HepG2 (cell line): ENCODE data around the gene TMEM95. TPM values are rescaled to one million over a fixed set of nuclear protein-coding genes. Genes with fewer than 3 reads are reported as not detected.

Experiments
- CBX2 ChIP-seq, 2 experiments: fragments of 200-600 bp in 1 of 2; sonication (generic); formaldehyde crosslinking in 1 of 2; IDR thresholded peaks; 2 replicates each; pipeline versions ENCODE4 v1.7.0 to v1.8.1; 2018 to 2022; ENCODE audit warnings: low read depth in 2 of 2, low read length in 1 of 2, mild to moderate bottlenecking in 1 of 2, missing genetic modification reagents in 1 of 2
- DDIT3 ChIP-seq: sonication (generic); formaldehyde crosslinking; IDR thresholded peaks from 2 replicates; pipeline ENCODE4 v1.4.0; 2020; ENCODE audit warnings: mild to moderate bottlenecking, missing genetic modification reagents
- DR1 ChIP-seq: sonication (generic); formaldehyde crosslinking; IDR thresholded peaks from 2 replicates; pipeline ENCODE4 v1.8.0; 2021; ENCODE audit warnings: mild to moderate bottlenecking, missing genetic modification reagents, inconsistent platforms
- FOSL1 ChIP-seq: sonication (generic); formaldehyde crosslinking; IDR thresholded peaks from 2 replicates; pipeline ENCODE4 v1.9.0; 2021; ENCODE audit warnings: missing genetic modification reagents, borderline replicate concordance
- HHEX ChIP-seq: IDR thresholded peaks from 2 replicates; pipeline ENCODE4 v1.6.1; 2016; ENCODE audit warnings: control low read depth
- NCOA2 ChIP-seq: sonication (generic); formaldehyde crosslinking; IDR thresholded peaks from 2 replicates; pipeline ENCODE4 v1.8.0; 2022; ENCODE audit warnings: inconsistent platforms
- NR3C1 ChIP-seq: sonication (generic); formaldehyde crosslinking; IDR thresholded peaks from 2 replicates; pipeline ENCODE4 v1.4.0; 2020; ENCODE audit warnings: missing genetic modification reagents
- POLR2AphosphoS2 ChIP-seq: IDR thresholded peaks from 2 replicates; pipeline ENCODE4 v1.6.1; 2011; ENCODE audit warnings: low read depth, low read length, improper control_type of control experiment
- SMARCE1 ChIP-seq: fragments of 450-650 bp; IDR thresholded peaks from 2 replicates; pipeline ENCODE4 v1.6.1; 2017; ENCODE audit warnings: borderline replicate concordance
- SOX6 ChIP-seq, 2 experiments: fragments of 450-650 bp in 1 of 2; sonication (generic) in 1 of 2; formaldehyde crosslinking in 1 of 2; IDR thresholded peaks; 2 replicates each; pipeline versions ENCODE4 v1.4.0 to v1.6.1; 2017 to 2020; ENCODE audit warnings: antibody characterized with exemption in 1 of 2, mild to moderate bottlenecking in 1 of 2, missing genetic modification reagents in 1 of 2
- ZBTB14 ChIP-seq: sonication (generic); formaldehyde crosslinking; IDR thresholded peaks from 2 replicates; pipeline ENCODE4 v1.4.0; 2020; ENCODE audit warnings: missing genetic modification reagents
- ZBTB39 ChIP-seq: sonication (generic); formaldehyde crosslinking; IDR thresholded peaks from 2 replicates; pipeline ENCODE4 v1.5.0; 2020; ENCODE audit warnings: missing genetic modification reagents
- ZFY ChIP-seq: sonication (generic); formaldehyde crosslinking; IDR thresholded peaks from 2 replicates; pipeline ENCODE4 v1.4.0; 2020; ENCODE audit warnings: missing genetic modification reagents
- ZNF232 ChIP-seq: sonication (generic); formaldehyde crosslinking; IDR thresholded peaks from 2 replicates; pipeline ENCODE4 v1.4.0; 2020; ENCODE audit warnings: missing genetic modification reagents, borderline replicate concordance
- ZNF292 ChIP-seq: sonication (generic); formaldehyde crosslinking; IDR thresholded peaks from 2 replicates; pipeline ENCODE4 v1.8.1; 2022; ENCODE audit warnings: mild to moderate bottlenecking, low read depth, missing genetic modification reagents, borderline replicate concordance
- ZNF432 ChIP-seq: sonication (generic); formaldehyde crosslinking; IDR thresholded peaks from 2 replicates; pipeline ENCODE4 v1.5.0; 2020; ENCODE audit warnings: missing genetic modification reagents, mild to moderate bottlenecking, borderline replicate concordance
- ZNF503 ChIP-seq: sonication (generic); formaldehyde crosslinking; IDR thresholded peaks from 2 replicates; pipeline ENCODE4 v1.4.0; 2020; ENCODE audit warnings: missing genetic modification reagents
- ZNF687 ChIP-seq: sonication (generic); formaldehyde crosslinking; IDR thresholded peaks from 2 replicates; pipeline ENCODE4 v1.5.1; 2020; ENCODE audit warnings: mild to moderate bottlenecking, missing genetic modification reagents, moderate library complexity
- ZNF720 ChIP-seq: sonication (generic); formaldehyde crosslinking; IDR thresholded peaks from 2 replicates; pipeline ENCODE4 v1.4.0; 2020; ENCODE audit warnings: missing genetic modification reagents
- polyA plus RNA-seq, 8 experiments: library from polyadenylated mRNA; depleted of rRNA in 3 of 8; stranded (reverse) in 7 of 8; unstranded in 1 of 8; fragments of >200 nt; fragmentation: Illumina TruSeq in 4 of 8; extraction: Trizol in 4 of 8; gene quantifications; 2 replicates each; pipeline versions ENCODE4 v1.2.1 to v1.2.3, GENCODE V29; 2011 to 2016; ENCODE audit warnings: low read depth in 4 of 8, missing spikeins in 1 of 8, mixed read lengths in 1 of 8; ENCODE audit not compliant: insufficient read depth in 1 of 8
- total RNA-seq, 5 experiments: library from RNA; depleted of rRNA; stranded (reverse); fragments of >200 nt; fragmentation: Illumina TruSeq; extraction: Trizol; gene quantifications; 2 replicates each; pipeline ENCODE4 v1.2.3, GENCODE V29; 2016; ENCODE audit warnings: low read depth in 1 of 5

The TMEM95 gene
- total and polyA plus RNA-seq, 2 of the 13 experiments (the other 11 are each of a cell fraction or from before 2014, with no cell fraction given), result not detected

DNA sequence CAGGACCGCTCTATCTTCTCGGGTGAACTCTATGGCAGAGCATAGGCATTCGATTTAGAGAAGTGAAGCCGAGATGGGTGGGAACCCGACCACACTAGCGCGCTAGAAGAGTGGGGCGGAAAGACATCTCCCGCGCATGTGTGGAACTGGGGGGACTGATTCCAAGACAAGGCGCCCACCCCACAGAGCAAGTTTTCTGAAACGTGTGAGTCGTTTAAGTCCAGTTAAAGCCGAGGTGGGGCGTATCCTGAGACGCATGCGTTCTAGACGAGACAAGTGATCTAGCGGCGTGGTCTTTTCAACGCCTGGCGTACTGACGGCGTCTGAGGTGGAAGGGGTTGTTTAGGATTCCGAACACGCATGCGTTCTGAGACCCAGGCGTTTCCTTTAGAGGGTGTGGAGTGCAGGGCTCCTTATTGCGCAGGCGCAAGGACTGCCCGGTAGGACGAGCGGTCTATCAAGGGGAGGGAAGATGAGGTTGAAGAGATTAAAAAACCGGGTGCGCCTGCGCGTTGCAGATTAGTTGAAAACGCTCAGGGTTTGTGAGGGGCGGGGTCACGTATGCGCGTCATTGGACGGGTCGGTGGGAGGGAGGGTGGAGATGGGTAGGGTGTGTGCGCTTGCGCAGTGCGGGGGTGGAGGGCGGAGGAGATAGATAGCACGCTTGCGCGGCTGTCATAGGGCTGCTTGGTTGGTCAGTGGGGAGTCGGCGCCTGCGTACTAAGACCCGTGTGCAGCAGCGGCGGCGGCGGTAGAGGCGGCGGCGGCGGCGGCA is 47.9 kb upstream of the TMEM95 start, which contains the start of gene EIF5A (continued):
- no peak for TF ChIP-seq ZBTB14 (CRISPR knock-in tag)
- TF ChIP-seq ZNF232, result no peak
- TF ChIP-seq SOX6 (IDR thresholded peaks at IDR 0.05), result no peak
- TF ChIP-seq SOX6 (CRISPR knock-in tag; IDR thresholded peaks at IDR 0.05), result peak; percentile 54; the same call in 1 of the 2 replicates
- TF ChIP-seq ZNF503, result no peak; the same call in 1 of the 2 replicates
- no peak for TF ChIP-seq ZNF432 (CRISPR knock-in tag)
- TF ChIP-seq NR3C1 (CRISPR knock-in tag), result no peak
- peak; percentile 73 for TF ChIP-seq ZNF687
- no peak for TF ChIP-seq FOSL1 (CRISPR knock-in tag)
- peak; percentile 63 for TF ChIP-seq DR1 (CRISPR knock-in tag)
- TF ChIP-seq HHEX, result no peak
- TF ChIP-seq DDIT3 (CRISPR knock-in tag), result no peak
- no peak for TF ChIP-seq ZNF720 (CRISPR knock-in tag)
- TF ChIP-seq CBX2 (IDR thresholded peaks at IDR 0.05; ENCODE audit: low read depth, low read length), result no peak
- TF ChIP-seq CBX2 (CRISPR knock-in tag; IDR thresholded peaks at IDR 0.05; ENCODE audit: low read depth), result no peak
- no peak for TF ChIP-seq ZNF292 (CRISPR knock-in tag)
- no peak for TF ChIP-seq ZFY (CRISPR knock-in tag)
- peak; percentile 38; the same call in 1 of the 2 replicates for TF ChIP-seq NCOA2 (CRISPR knock-in tag)
- TF ChIP-seq SMARCE1, result no peak
- no peak for TF ChIP-seq ZBTB39 (CRISPR knock-in tag)
- TF ChIP-seq POLR2AphosphoS2, result no peak; the same call in 1 of the 2 replicates
